PC-9 (cell line): Measurements from ENCODE around the gene NME7.

Experiments
- CTCF ChIP-seq: fragments of 200-600 bp; sonication (generic); conservative IDR thresholded peaks from 2 replicates; pipeline ENCODE4 v1.6.1; 2017; ENCODE audit warnings: mixed run types, antibody characterized with exemption, mild to moderate bottlenecking, moderate library complexity
- EZH2 ChIP-seq: fragments of 200-600 bp; sonication (generic); IDR thresholded peaks from 2 replicates; pipeline ENCODE4 v1.8.0; 2017; ENCODE audit warnings: antibody characterized with exemption, low read depth

GRCh38 chr1:169138866-169139670 lies 228.5 kb downstream of the NME7 start:
- TF ChIP-seq CTCF: no peak
- TF ChIP-seq EZH2: no peak
